Liver (tissue), 9 donors: ENCODE results near the gene OLFML2B. TPM values are rescaled to one million over a fixed set of nuclear protein-coding genes. Genes with fewer than 3 reads are reported as not detected.

ENCODE experiments used
- DNase-seq: peaks from one replicate; pipeline ENCODE4 v3.0.0-alpha.2; 2017; ENCODE audit warnings: low spot score
- H3K27ac ChIP-seq, 2 donors: one replicate each; pipeline ENCODE4 v1.7.0; 2013; ENCODE audit warnings: inconsistent platforms in 2 of 2, low read length in 2 of 2, control low read depth in 1 of 2, low read depth in 1 of 2, mild to moderate bottlenecking in 1 of 2
- H3K27me3 ChIP-seq, 4 donors: one replicate each; pipeline versions ENCODE4 v1.6.1 to v1.7.0; 2013; ENCODE audit warnings: low read length in 3 of 4, inconsistent platforms in 1 of 4, mild to moderate bottlenecking in 1 of 4, moderate library complexity in 1 of 4; ENCODE audit not compliant: control insufficient read depth in 4 of 4, insufficient read depth in 4 of 4
- H3K36me3 ChIP-seq, 4 donors: one replicate each; pipeline versions ENCODE4 v1.6.1 to v1.7.0; 2013; ENCODE audit warnings: low read length in 3 of 4, mild to moderate bottlenecking in 3 of 4, low read depth in 1 of 4, moderate library complexity in 1 of 4; ENCODE audit not compliant: control insufficient read depth in 4 of 4, insufficient read depth in 3 of 4
- H3K4me1 ChIP-seq, 4 donors: one replicate each; pipeline versions ENCODE4 v1.6.1 to v1.7.0; 2013; ENCODE audit warnings: low read length in 3 of 4, mild to moderate bottlenecking in 3 of 4, moderate library complexity in 1 of 4; ENCODE audit not compliant: control insufficient read depth in 4 of 4, insufficient read depth in 4 of 4
- H3K4me3 ChIP-seq, 3 donors: one replicate each; pipeline versions ENCODE4 v1.6.1 to v1.7.0; 2013; ENCODE audit warnings: low read length in 3 of 3, control low read depth in 1 of 3, low read depth in 1 of 3, mild to moderate bottlenecking in 1 of 3
- H3K9ac ChIP-seq, 2 donors: one replicate each; pipeline ENCODE4 v1.7.0; 2013; ENCODE audit warnings: low read length in 2 of 2, mild to moderate bottlenecking in 2 of 2, moderate library complexity in 2 of 2, control low read depth in 1 of 2, low read depth in 1 of 2
- H3K9me3 ChIP-seq, 4 donors: one replicate each; pipeline versions ENCODE4 v1.6.1 to v1.7.0; 2013; ENCODE audit warnings: low read length in 3 of 4; ENCODE audit not compliant: control insufficient read depth in 4 of 4
- EGR1 ChIP-seq, 2 donors: IDR thresholded peaks; 2 replicates each; pipeline ENCODE4 v1.6.1; 2016 to 2018; ENCODE audit warnings: antibody characterized with exemption in 2 of 2, low read depth in 2 of 2
- FOXA1 ChIP-seq: IDR thresholded peaks from 2 replicates; pipeline ENCODE4 v1.6.1; 2016; ENCODE audit warnings: antibody characterized with exemption
- FOXA2 ChIP-seq: IDR thresholded peaks from 2 replicates; pipeline ENCODE4 v1.6.1; 2016; ENCODE audit warnings: antibody characterized with exemption
- GABPA ChIP-seq, 2 donors: IDR thresholded peaks in 1 of 2; conservative IDR thresholded peaks in 1 of 2; 2 replicates each; pipeline ENCODE4 v1.6.1; 2016; ENCODE audit warnings: antibody characterized with exemption in 2 of 2, mild to moderate bottlenecking in 1 of 2, moderate library complexity in 1 of 2
- HNF4A ChIP-seq, 2 donors: conservative IDR thresholded peaks; 2 replicates each; pipeline ENCODE4 v1.6.1; 2016; ENCODE audit warnings: antibody characterized with exemption in 2 of 2, mild to moderate bottlenecking in 2 of 2
- HNF4G ChIP-seq: IDR thresholded peaks from 2 replicates; pipeline ENCODE4 v1.6.1; 2016; ENCODE audit warnings: antibody characterized with exemption
- JUND ChIP-seq, 2 donors: IDR thresholded peaks; 2 replicates each; pipeline ENCODE4 v1.6.1; 2016; ENCODE audit warnings: antibody characterized with exemption in 2 of 2
- NR2F2 ChIP-seq: IDR thresholded peaks from 2 replicates; pipeline ENCODE4 v1.6.1; 2016; ENCODE audit warnings: antibody characterized with exemption
- RAD21 ChIP-seq, 2 donors: IDR thresholded peaks; 2 replicates each; pipeline ENCODE4 v1.6.1; 2016; ENCODE audit warnings: antibody characterized with exemption in 2 of 2, mild to moderate bottlenecking in 2 of 2
- RXRA ChIP-seq, 2 donors: IDR thresholded peaks; 2 replicates each; pipeline ENCODE4 v1.6.1; 2017 to 2018; ENCODE audit warnings: antibody characterized with exemption in 2 of 2, mild to moderate bottlenecking in 1 of 2
- SP1 ChIP-seq: IDR thresholded peaks from 2 replicates; pipeline ENCODE4 v1.6.1; 2018; ENCODE audit warnings: antibody characterized with exemption, mild to moderate bottlenecking
- TAF1 ChIP-seq: conservative IDR thresholded peaks from 2 replicates; pipeline ENCODE4 v1.6.1; 2016; ENCODE audit warnings: antibody characterized with exemption, mild to moderate bottlenecking
- YY1 ChIP-seq: IDR thresholded peaks from 2 replicates; pipeline ENCODE4 v1.6.1; 2016; ENCODE audit warnings: antibody characterized with exemption, mild to moderate bottlenecking
- WGBS: extraction: QIAGEN DNeasy Blood & Tissue Kit; methylation state at CpG from one replicate; pipeline ENCODE4 v1.1.7; 2013; 5-methylcytosine and 5-hydroxymethylcytosine counted together
- polyA plus RNA-seq, 2 donors: library from polyadenylated mRNA; stranded (reverse) in 1 of 2; unstranded in 1 of 2; fragments of 200-250 nt in 1 of 2; fragments of >200 nt in 1 of 2; fragmentation: Nextera tagmentation in 1 of 2; extraction: Ambion mirVana in 1 of 2; gene quantifications; one replicate each; pipeline versions ENCODE4 v1.2.1 to v1.2.3, GENCODE V29; 2013 to 2015
- total RNA-seq, 2 donors: library from RNA; depleted of rRNA; stranded (reverse); fragments of >200 nt; gene quantifications; one replicate each; pipeline ENCODE4 v1.2.3, GENCODE V29; 2014
- TF ChIP-seq, protein P1 (sequence below): IDR thresholded peaks from 2 replicates; pipeline ENCODE4 v1.6.1; 2016; ENCODE audit warnings: antibody characterized with exemption, mild to moderate bottlenecking
- TF ChIP-seq, protein P2 (sequence below): IDR thresholded peaks from 2 replicates; pipeline ENCODE4 v1.6.1; 2016; ENCODE audit warnings: antibody characterized with exemption
- TF ChIP-seq, protein P3 (sequence below): IDR thresholded peaks from 2 replicates; pipeline ENCODE4 v1.6.1; 2016; ENCODE audit warnings: antibody characterized with exemption
- TF ChIP-seq, protein P4 (sequence below): fragments of 150-350 bp; IDR thresholded peaks from 2 replicates; pipeline ENCODE4 v1.5.1; 2017; ENCODE audit warnings: improper control_type of control experiment, low read depth, low read length; ENCODE audit not compliant: missing input control
- TF ChIP-seq, protein P5 (sequence below): IDR thresholded peaks from 2 replicates; pipeline ENCODE4 v1.6.1; 2016; ENCODE audit warnings: antibody characterized with exemption
- donor health status: healthy.
- donor health status: healthy.
- donor health status: healthy.
- donor health status: healthy.
- donor health status: healthy.

The OLFML2B gene
- total and polyA plus RNA-seq, 4 donors, result 0.54 to 0.84 (median 0.74) TPM

DNA sequence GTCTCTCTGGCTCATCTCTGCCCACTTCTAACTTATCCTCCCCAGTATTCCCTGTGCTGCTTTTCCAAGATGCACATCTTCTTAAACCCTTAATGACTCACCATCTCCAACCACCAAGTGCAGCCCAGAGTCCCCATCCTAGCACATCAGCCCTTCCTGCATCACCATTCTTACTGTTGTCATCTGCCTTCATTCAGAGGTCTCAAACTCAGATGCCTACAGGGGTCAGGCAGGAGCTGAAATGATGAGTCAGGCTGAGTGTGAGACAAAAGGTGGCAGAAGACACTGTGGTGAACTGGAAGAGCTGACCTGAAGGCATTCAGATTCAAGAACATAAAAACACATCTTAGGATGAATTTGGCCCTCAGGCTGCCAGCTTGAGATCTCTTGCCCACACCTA lies 34.6 kb downstream of the OLFML2B start:
- TF ChIP-seq NR2F2 (no peak), JUND (IDR thresholded peaks at IDR 0.05) (no peak), GABPA (IDR thresholded peaks at IDR 0.05 in 1 of 2, conservative IDR thresholded peaks at IDR 0.05 in 1 of 2) (no peak), TAF1 (no peak), RXRA (IDR thresholded peaks at IDR 0.05) (no peak), YY1 (no peak)
- TF ChIP-seq, protein P1, sequence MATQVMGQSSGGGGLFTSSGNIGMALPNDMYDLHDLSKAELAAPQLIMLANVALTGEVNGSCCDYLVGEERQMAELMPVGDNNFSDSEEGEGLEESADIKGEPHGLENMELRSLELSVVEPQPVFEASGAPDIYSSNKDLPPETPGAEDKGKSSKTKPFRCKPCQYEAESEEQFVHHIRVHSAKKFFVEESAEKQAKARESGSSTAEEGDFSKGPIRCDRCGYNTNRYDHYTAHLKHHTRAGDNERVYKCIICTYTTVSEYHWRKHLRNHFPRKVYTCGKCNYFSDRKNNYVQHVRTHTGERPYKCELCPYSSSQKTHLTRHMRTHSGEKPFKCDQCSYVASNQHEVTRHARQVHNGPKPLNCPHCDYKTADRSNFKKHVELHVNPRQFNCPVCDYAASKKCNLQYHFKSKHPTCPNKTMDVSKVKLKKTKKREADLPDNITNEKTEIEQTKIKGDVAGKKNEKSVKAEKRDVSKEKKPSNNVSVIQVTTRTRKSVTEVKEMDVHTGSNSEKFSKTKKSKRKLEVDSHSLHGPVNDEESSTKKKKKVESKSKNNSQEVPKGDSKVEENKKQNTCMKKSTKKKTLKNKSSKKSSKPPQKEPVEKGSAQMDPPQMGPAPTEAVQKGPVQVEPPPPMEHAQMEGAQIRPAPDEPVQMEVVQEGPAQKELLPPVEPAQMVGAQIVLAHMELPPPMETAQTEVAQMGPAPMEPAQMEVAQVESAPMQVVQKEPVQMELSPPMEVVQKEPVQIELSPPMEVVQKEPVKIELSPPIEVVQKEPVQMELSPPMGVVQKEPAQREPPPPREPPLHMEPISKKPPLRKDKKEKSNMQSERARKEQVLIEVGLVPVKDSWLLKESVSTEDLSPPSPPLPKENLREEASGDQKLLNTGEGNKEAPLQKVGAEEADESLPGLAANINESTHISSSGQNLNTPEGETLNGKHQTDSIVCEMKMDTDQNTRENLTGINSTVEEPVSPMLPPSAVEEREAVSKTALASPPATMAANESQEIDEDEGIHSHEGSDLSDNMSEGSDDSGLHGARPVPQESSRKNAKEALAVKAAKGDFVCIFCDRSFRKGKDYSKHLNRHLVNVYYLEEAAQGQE, result no peak
- TF ChIP-seq, protein P2, sequence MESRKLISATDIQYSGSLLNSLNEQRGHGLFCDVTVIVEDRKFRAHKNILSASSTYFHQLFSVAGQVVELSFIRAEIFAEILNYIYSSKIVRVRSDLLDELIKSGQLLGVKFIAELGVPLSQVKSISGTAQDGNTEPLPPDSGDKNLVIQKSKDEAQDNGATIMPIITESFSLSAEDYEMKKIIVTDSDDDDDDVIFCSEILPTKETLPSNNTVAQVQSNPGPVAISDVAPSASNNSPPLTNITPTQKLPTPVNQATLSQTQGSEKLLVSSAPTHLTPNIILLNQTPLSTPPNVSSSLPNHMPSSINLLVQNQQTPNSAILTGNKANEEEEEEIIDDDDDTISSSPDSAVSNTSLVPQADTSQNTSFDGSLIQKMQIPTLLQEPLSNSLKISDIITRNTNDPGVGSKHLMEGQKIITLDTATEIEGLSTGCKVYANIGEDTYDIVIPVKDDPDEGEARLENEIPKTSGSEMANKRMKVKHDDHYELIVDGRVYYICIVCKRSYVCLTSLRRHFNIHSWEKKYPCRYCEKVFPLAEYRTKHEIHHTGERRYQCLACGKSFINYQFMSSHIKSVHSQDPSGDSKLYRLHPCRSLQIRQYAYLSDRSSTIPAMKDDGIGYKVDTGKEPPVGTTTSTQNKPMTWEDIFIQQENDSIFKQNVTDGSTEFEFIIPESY, result no peak
- TF ChIP-seq, protein P3, sequence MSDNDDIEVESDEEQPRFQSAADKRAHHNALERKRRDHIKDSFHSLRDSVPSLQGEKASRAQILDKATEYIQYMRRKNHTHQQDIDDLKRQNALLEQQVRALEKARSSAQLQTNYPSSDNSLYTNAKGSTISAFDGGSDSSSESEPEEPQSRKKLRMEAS, result no peak
- Histone ChIP-seq H3K9me3 (peaks cover 0 to 8% (median 2%) of the 10 kb centered on the region in 4 donors), H3K9ac (no peak overlapping the region), H3K27ac (no peak overlapping the region), H3K36me3 (no peaks in the 10 kb centered on the region), H3K27me3 (no peaks in the 10 kb centered on the region), H3K4me3 (no peak overlapping the region), H3K4me1 (no peaks in the 10 kb centered on the region)
- no peak for DNase-seq

DNA sequence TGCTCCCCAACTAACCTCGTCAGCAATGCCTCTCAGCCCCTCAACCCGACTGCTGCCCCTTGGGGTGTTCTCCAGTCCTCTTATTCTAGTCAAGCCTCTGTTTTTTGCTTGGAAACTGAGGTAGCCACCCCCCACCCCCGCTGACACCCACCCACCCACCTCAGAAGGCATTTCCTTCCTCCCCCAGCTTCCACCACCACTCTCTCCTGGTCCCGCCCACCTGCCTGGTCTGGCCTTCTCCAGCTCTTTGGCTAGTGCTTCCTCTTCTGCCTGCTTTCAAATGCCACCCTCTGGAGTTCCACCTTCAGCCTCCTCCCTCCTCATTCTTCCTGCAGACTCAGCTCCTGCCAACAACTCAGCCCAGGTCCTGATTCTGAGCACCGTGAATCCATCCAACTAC lies 35.3 kb downstream of the OLFML2B start:
- 74% methylated on average over 5 of the region's 5 CpGs for WGBS
- H3K9me3 ChIP-seq, result peaks cover 0 to 8% (median 2%) of the 10 kb centered on the region in 4 donors
- H3K36me3 ChIP-seq, result no peaks in the 10 kb centered on the region
- DNase-seq, result no peak
- no peak overlapping the region for H3K27ac ChIP-seq
- no peaks in the 10 kb centered on the region for H3K27me3 ChIP-seq
- H3K4me1 ChIP-seq, result no peaks in the 10 kb centered on the region
- TF ChIP-seq, protein P4, sequence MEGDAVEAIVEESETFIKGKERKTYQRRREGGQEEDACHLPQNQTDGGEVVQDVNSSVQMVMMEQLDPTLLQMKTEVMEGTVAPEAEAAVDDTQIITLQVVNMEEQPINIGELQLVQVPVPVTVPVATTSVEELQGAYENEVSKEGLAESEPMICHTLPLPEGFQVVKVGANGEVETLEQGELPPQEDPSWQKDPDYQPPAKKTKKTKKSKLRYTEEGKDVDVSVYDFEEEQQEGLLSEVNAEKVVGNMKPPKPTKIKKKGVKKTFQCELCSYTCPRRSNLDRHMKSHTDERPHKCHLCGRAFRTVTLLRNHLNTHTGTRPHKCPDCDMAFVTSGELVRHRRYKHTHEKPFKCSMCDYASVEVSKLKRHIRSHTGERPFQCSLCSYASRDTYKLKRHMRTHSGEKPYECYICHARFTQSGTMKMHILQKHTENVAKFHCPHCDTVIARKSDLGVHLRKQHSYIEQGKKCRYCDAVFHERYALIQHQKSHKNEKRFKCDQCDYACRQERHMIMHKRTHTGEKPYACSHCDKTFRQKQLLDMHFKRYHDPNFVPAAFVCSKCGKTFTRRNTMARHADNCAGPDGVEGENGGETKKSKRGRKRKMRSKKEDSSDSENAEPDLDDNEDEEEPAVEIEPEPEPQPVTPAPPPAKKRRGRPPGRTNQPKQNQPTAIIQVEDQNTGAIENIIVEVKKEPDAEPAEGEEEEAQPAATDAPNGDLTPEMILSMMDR, result no peak
- TF ChIP-seq TAF1 (no peak), RAD21 (IDR thresholded peaks at IDR 0.05) (no peak), SP1 (no peak), HNF4G (no peak), FOXA1 (no peak), JUND (IDR thresholded peaks at IDR 0.05) (no peak), HNF4A (conservative IDR thresholded peaks at IDR 0.05) (no peak), FOXA2 (no peak), NR2F2 (no peak), GABPA (IDR thresholded peaks at IDR 0.05 in 1 of 2, conservative IDR thresholded peaks at IDR 0.05 in 1 of 2) (no peak), RXRA (IDR thresholded peaks at IDR 0.05) (no peak), EGR1 (IDR thresholded peaks at IDR 0.05; ENCODE audit: low read depth in 2 of 2) (no peak), YY1 (no peak)
- TF ChIP-seq, protein P5, sequence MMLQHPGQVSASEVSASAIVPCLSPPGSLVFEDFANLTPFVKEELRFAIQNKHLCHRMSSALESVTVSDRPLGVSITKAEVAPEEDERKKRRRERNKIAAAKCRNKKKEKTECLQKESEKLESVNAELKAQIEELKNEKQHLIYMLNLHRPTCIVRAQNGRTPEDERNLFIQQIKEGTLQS, result no peak
- TF ChIP-seq, protein P2, result no peak
- TF ChIP-seq, protein P3, result no peak
- TF ChIP-seq, protein P1, result no peak
- no peak overlapping the region for H3K4me3 ChIP-seq
- H3K9ac ChIP-seq, result no peak overlapping the region
